COLO668 (cell line): Measurements from ENCODE around the gene DNAJC5.
"Not testable (repeated sequence)": the region's sequence is repeated elsewhere in the genome, so short reads cannot be mapped to it uniquely, and the experiment has no call there.

ENCODE experiments used
- DNase-seq: peaks from one replicate; lab custom pipeline; 2025; ENCODE audit not compliant: unreplicated experiment; lab: John Stamatoyannopoulos, UW

Gene DNAJC5

GRCh38 chr20:63894358-63895201 lies at the start of gene DNAJC5:
Gene DNAJC5, plus strand, starts transcription at chr20:63895126. Its CDS starts 33,220 bp downstream, at chr20:63928346.
- peak; percentile 98 for DNase-seq

- DNase-seq: no peak
Measured at GRCh38 chr20:63846128-63846771, 48.7 kb upstream of the DNAJC5 start.

GRCh38 chr20:63846888-63847236 lies 48.1 kb upstream of the DNAJC5 start:
- DNase-seq: no peak

- DNase-seq: no peak
Measured at GRCh38 chr20:63847237-63848002, 47.5 kb upstream of the DNAJC5 start.

- DNase-seq: no peak
Measured at GRCh38 chr20:63848003-63848911, 46.7 kb upstream of the DNAJC5 start.

- no peak for DNase-seq
Measured at GRCh38 chr20:63850689-63851547, 44.0 kb upstream of the DNAJC5 start.

- not testable (repeated sequence) for DNase-seq
Measured at GRCh38 chr20:63851548-63851943, 43.4 kb upstream of the DNAJC5 start.

- DNase-seq: not testable (repeated sequence)
Measured at GRCh38 chr20:63853733-63854068, 41.2 kb upstream of the DNAJC5 start.

- no peak for DNase-seq
Measured at GRCh38 chr20:63854069-63854765, 40.7 kb upstream of the DNAJC5 start.

GRCh38 chr20:63854766-63855362 lies 40.1 kb upstream of the DNAJC5 start:
- DNase-seq: no peak

GRCh38 chr20:63855363-63856097 lies 39.4 kb upstream of the DNAJC5 start:
- DNase-seq: no peak

- no peak for DNase-seq
Measured at GRCh38 chr20:63856098-63856511, 38.8 kb upstream of the DNAJC5 start.

- DNase-seq: no peak
Measured at GRCh38 chr20:63857764-63858392, 37.0 kb upstream of the DNAJC5 start.

GRCh38 chr20:63858393-63859165 lies 36.3 kb upstream of the DNAJC5 start:
- no peak for DNase-seq

- DNase-seq: no peak
Measured at GRCh38 chr20:63859166-63859699, 35.7 kb upstream of the DNAJC5 start.

GRCh38 chr20:63860325-63861051 lies 34.4 kb upstream of the DNAJC5 start:
- no peak for DNase-seq
